ENCODE data around the gene TNRC18.

GRCh38 chr7:5424749-5425506 lies 1.3 kb upstream of the TNRC18 start:
- no peak for TF ChIP-seq CTCF (conservative IDR thresholded peaks at IDR 0.05; ENCODE audit: low read depth, low read length)
- TF ChIP-seq EZH2 (IDR thresholded peaks at IDR 0.05; ENCODE audit: borderline replicate concordance, low read depth, low read length, poor library complexity, severe bottlenecking) = no peak
